Right lobe of liver (tissue), 6 donors: ENCODE data around the gene TOE1. TPM values are rescaled to one million over a fixed set of nuclear protein-coding genes. Genes with fewer than 3 reads are reported as not detected.

Experiments used
- ATAC-seq, 4 donors: fragments of 200-7000 bp; cut with Tn5 transposase; one replicate each; pipeline ENCODE4 v1.9.1; 2020; ENCODE audit warnings: mild to moderate bottlenecking in 4 of 4, moderate library complexity in 4 of 4
- DNase-seq, 3 donors: peaks; one replicate each; pipeline ENCODE4 v3.0.0-alpha.2; 2020
- H3K27ac ChIP-seq, 3 donors: fragments of 200-600 bp; one replicate each; pipeline ENCODE4 v1.8.0; 2022
- H3K27me3 ChIP-seq, 2 donors: fragments of 200-600 bp; one replicate each; pipeline ENCODE4 v1.8.0; 2022
- H3K36me3 ChIP-seq, 4 donors: fragments of 200-600 bp; sonication (generic) in 1 of 4; one replicate each; pipeline versions ENCODE4 v1.5.1 to v1.8.0; 2017 to 2022; ENCODE audit warnings: control low read depth in 1 of 4
- H3K4me1 ChIP-seq, 4 donors: fragments of 200-600 bp; sonication (generic) in 1 of 4; one replicate each; pipeline versions ENCODE4 v1.5.1 to v1.8.0; 2017 to 2022; ENCODE audit warnings: control low read depth in 1 of 4
- H3K4me3 ChIP-seq, 3 donors: fragments of 200-600 bp; one replicate each; pipeline ENCODE4 v1.8.0; 2022
- H3K9me3 ChIP-seq, 4 donors: fragments of 200-600 bp; sonication (generic) in 1 of 4; one replicate each; pipeline versions ENCODE4 v1.5.1 to v1.8.0; 2017 to 2022; ENCODE audit warnings: control low read depth in 1 of 4
- POLR2A ChIP-seq: fragments of 450-650 bp; IDR thresholded peaks from one replicate; pipeline ENCODE4 v1.6.1; 2017; ENCODE audit warnings: antibody characterized with exemption, mild to moderate bottlenecking
- WGBS: methylation state at CpG from one replicate; pipeline ENCODE4 v1.1.6; 2018; ENCODE audit warnings: low coverage, low lambda C conversion rate; ENCODE audit not compliant: insufficient coverage; ENCODE audit errors: missing lambda C conversion rate; 5-methylcytosine and 5-hydroxymethylcytosine counted together
- intact Hi-C, 2 donors: fragments of 100-400 bp; cut with DNase I; formaldehyde crosslinking; loops; one replicate each; pipeline versions ENCODE4 v1.11.2 to v1.14.1; 2022
- total RNA-seq, 6 experiments: library from RNA; depleted of rRNA in 2 of 6; stranded (reverse); fragments of >200 nt in 2 of 6; fragmentation: NEBNext Ultra II Directional in 3 of 6; extraction: Animal tissue kit (Norgen Biotek cat#: 25700) in 3 of 6; gene quantifications; one replicate each; pipeline versions ENCODE4 v1.1.0 to v1.2.4, GENCODE V29; 2016 to 2023
- TF ChIP-seq, protein P1 (sequence below), 4 donors: fragments of 200-600 bp in 3 of 4; fragments of 450-650 bp in 1 of 4; IDR thresholded peaks; one replicate each; pipeline versions ENCODE4 v1.5.1 to v1.8.0; 2016 to 2022; ENCODE audit warnings: antibody characterized with exemption in 4 of 4, mild to moderate bottlenecking in 2 of 4
- donor health status: DM: no; HTN: yes; CAD: no.
- donor health status: DM: no; HTN: no; CAD: no.
- donor health status: DM: no; HTN: no; CAD: no.
- donor health status: DM: no; HTN: yes; CAD: no.
- donor health status: DM: no; HTN: yes; CAD: no.

Gene TOE1
- total RNA-seq, 6 experiments from 2014 or later = 3.2 to 7.7 (median 4.4) TPM

DNA sequence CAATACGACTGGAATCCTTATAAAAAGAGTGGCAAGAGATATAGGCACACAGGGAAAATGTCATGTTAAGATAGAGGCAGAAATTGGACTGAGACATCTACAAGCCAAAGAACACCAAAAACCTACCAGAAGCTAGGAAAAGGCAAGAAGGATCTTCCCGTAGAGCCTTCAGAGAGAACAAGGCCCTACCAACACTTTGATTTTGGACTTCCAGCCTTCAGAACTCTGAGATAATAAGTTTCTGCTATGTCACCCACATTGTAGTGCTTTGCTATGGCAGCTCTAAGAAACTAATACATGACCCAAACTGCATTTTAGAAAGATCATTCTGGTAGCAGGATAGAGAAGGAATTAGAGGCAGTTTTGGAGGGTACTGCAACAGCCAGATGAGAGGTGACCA, 24.3 kb downstream of the TOE1 start:
- no peak overlapping the region for H3K4me3 ChIP-seq
- WGBS = 77% methylated on average over 2 of the region's 2 CpGs
- TF ChIP-seq, protein P1, sequence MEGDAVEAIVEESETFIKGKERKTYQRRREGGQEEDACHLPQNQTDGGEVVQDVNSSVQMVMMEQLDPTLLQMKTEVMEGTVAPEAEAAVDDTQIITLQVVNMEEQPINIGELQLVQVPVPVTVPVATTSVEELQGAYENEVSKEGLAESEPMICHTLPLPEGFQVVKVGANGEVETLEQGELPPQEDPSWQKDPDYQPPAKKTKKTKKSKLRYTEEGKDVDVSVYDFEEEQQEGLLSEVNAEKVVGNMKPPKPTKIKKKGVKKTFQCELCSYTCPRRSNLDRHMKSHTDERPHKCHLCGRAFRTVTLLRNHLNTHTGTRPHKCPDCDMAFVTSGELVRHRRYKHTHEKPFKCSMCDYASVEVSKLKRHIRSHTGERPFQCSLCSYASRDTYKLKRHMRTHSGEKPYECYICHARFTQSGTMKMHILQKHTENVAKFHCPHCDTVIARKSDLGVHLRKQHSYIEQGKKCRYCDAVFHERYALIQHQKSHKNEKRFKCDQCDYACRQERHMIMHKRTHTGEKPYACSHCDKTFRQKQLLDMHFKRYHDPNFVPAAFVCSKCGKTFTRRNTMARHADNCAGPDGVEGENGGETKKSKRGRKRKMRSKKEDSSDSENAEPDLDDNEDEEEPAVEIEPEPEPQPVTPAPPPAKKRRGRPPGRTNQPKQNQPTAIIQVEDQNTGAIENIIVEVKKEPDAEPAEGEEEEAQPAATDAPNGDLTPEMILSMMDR (IDR thresholded peaks at IDR 0.05) = no peak
- no peak for TF ChIP-seq POLR2A
- H3K9me3 ChIP-seq = no peaks in the 10 kb centered on the region
- H3K27ac ChIP-seq = no peak overlapping the region
- H3K4me1 ChIP-seq = peaks cover 0 to 22% (median 8%) of the 10 kb centered on the region in 4 donors
- intact Hi-C loops = no loop called here
- DNase-seq (no peak), ATAC-seq (no peak)
- no peaks in the 10 kb centered on the region for H3K27me3 ChIP-seq
- no peaks in the 10 kb centered on the region for H3K36me3 ChIP-seq

DNA sequence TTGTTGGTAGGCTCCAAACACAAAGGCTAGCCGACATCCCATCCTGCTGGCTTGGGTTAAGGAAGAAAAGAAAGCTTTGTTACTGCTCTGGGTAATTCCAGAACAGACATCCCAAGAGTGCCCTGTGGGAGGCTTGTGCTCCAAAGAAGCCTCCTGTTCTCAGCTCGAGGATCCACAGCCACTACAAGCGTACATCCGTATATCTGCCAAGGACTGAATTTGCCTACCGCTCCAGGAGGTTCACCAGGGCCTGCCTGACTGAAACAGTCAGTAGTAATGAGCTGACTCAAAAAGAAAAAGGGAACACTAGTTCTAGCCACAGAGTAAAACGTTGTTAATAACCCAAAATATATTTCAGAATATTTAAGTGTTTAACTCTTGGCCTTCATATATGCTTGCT, 25.1 kb downstream of the TOE1 start:
- WGBS = 88% methylated on average over 5 of the region's 6 CpGs
- intact Hi-C loops = no loop called here
- no peaks in the 10 kb centered on the region for H3K36me3 ChIP-seq

DNA sequence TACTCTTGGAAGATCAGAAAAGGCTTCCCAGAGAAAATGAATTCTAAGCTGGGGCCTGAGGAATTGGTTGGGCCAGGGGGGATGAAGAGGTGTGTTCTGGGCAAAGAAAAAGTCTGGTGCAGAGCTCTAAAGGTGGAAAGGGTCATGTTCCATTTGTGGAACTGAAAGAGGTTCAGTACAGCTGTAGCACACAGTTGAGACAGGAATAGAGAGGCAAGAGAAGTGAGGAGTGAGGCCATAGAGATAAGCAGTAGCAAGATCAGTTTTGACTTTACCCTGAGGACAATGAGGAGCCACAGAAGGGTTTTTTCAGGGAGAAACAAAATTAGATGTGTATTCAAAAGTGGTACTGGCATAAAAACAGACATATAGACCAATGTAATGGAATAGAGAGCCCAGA, 30.6 kb downstream of the TOE1 start:
- DNase-seq (no peak), ATAC-seq (no peak)
- Histone ChIP-seq H3K4me1 (peaks cover 0 to 7% (median 0%) of the 10 kb centered on the region in 4 donors), H3K9me3 (no peaks in the 10 kb centered on the region), H3K27me3 (no peaks in the 10 kb centered on the region), H3K36me3 (no peaks in the 10 kb centered on the region), H3K27ac (no peak overlapping the region), H3K4me3 (no peak overlapping the region)
- intact Hi-C loops = no loop called here
- TF ChIP-seq, protein P1 (IDR thresholded peaks at IDR 0.05) = no peak
- no peak for TF ChIP-seq POLR2A

More for the DNA sequence above, 25.1 kb downstream of the TOE1 start:
- H3K4me1 ChIP-seq = peaks cover 0 to 17% (median 4%) of the 10 kb centered on the region in 4 donors
- no peak overlapping the region for H3K27ac ChIP-seq
- DNase-seq (no peak), ATAC-seq (no peak)
- H3K4me3 ChIP-seq = no peak overlapping the region
- TF ChIP-seq, protein P1 (IDR thresholded peaks at IDR 0.05) = no peak
- TF ChIP-seq POLR2A = no peak
- H3K27me3 ChIP-seq = no peaks in the 10 kb centered on the region
- H3K9me3 ChIP-seq = no peaks in the 10 kb centered on the region

DNA sequence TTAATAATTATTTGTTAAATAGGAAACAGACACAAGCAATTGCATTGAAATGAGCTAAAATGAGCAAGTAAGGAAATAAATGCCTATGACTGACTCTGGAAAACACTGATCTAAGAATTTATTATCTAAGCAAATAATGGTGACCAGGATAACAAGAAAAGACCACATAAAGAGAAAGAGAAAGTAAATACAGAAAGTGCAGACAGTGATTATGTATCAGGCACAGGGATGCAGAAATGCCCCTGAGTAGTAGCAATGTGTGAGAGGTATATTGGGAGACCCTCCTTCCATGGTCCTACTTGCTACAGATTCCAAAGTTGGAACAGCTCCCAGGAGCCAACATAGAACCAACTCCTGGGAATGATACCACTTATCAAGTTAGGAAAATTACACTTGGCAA, 33.6 kb downstream of the TOE1 start:
- Histone ChIP-seq H3K27ac (no peak overlapping the region), H3K9me3 (no peaks in the 10 kb centered on the region), H3K36me3 (no peaks in the 10 kb centered on the region), H3K4me1 (peaks cover 0 to 7% (median 0%) of the 10 kb centered on the region in 4 donors), H3K27me3 (no peaks in the 10 kb centered on the region), H3K4me3 (no peak overlapping the region)
- ATAC-seq = peak in 1 of 4 donors; percentile 57
- no peak for TF ChIP-seq POLR2A
- TF ChIP-seq, protein P1 (IDR thresholded peaks at IDR 0.05) = no peak
- intact Hi-C loops = no loop called here
- no peak for DNase-seq
